Keratinocyte (primary cell): ENCODE results near the gene TPRN. TPM values are rescaled to one million over a fixed set of nuclear protein-coding genes. Genes with fewer than 3 reads are reported as not detected.

Experiments
- DNase-seq: peaks from one replicate; pipeline ENCODE4 v3.0.0-alpha.2; 2011; ENCODE audit warnings: low read depth, missing footprints, low spot score
- FAIRE-seq: peaks from 2 replicates; lab custom pipeline; 2011; peaks lifted over from hg19 to GRCh38; lab: Jason Lieb, UNC
- H2AFZ ChIP-seq: 2 replicates; pipeline ENCODE4 v1.6.0; 2012; ENCODE audit warnings: low read length, control low read depth, inconsistent platforms; ENCODE audit not compliant: control insufficient read depth
- H3K27ac ChIP-seq: 2 replicates; pipeline ENCODE4 v1.5.1; 2011; ENCODE audit warnings: low read length; ENCODE audit not compliant: control insufficient read depth, insufficient read depth
- H3K27me3 ChIP-seq: 3 replicates; pipeline ENCODE4 v1.6.0; 2011; ENCODE audit warnings: low read length; ENCODE audit not compliant: control insufficient read depth, insufficient read depth; ENCODE audit errors: extremely low read depth
- H3K36me3 ChIP-seq, 2 experiments: 2 replicates in 1 of 2; 3 replicates in 1 of 2; pipeline ENCODE4 v1.5.1; 2011; ENCODE audit warnings: low read length in 2 of 2, mild to moderate bottlenecking in 1 of 2; ENCODE audit not compliant: control insufficient read depth in 2 of 2, insufficient read depth in 2 of 2; ENCODE audit errors: extremely low read depth in 1 of 2
- H3K4me1 ChIP-seq: 3 replicates; pipeline ENCODE4 v1.5.1; 2011; ENCODE audit warnings: low read length; ENCODE audit not compliant: control insufficient read depth, insufficient read depth; ENCODE audit errors: extremely low read depth
- H3K4me2 ChIP-seq: 3 replicates; pipeline ENCODE4 v1.6.0; 2011; ENCODE audit warnings: low read depth, low read length; ENCODE audit not compliant: control insufficient read depth, insufficient read depth; ENCODE audit errors: extremely low read depth
- H3K4me3 ChIP-seq, 3 experiments: fragments of 200-600 bp in 1 of 3; sonication (generic) in 1 of 3; 2 replicates in 2 of 3; 3 replicates in 1 of 3; pipeline ENCODE4 v1.5.1; 2011 to 2016; ENCODE audit warnings: low read length in 3 of 3, mild to moderate bottlenecking in 3 of 3, control low read depth in 2 of 3, inconsistent platforms in 1 of 3, low read depth in 1 of 3, mixed read lengths in 1 of 3, mixed run types in 1 of 3, moderate library complexity in 1 of 3; ENCODE audit not compliant: control insufficient read depth in 2 of 3, insufficient read depth in 2 of 3; ENCODE audit errors: extremely low read depth in 1 of 3
- H3K79me2 ChIP-seq: 2 replicates; pipeline ENCODE4 v1.6.0; 2012; ENCODE audit warnings: low read length; ENCODE audit not compliant: control insufficient read depth, insufficient read depth
- H3K9ac ChIP-seq: 3 replicates; pipeline ENCODE4 v1.6.0; 2011; ENCODE audit warnings: low read length; ENCODE audit not compliant: control insufficient read depth, insufficient read depth; ENCODE audit errors: extremely low read depth
- H3K9me1 ChIP-seq: 3 replicates; pipeline ENCODE4 v1.6.0; 2011; ENCODE audit warnings: low read length; ENCODE audit not compliant: control insufficient read depth, insufficient read depth; ENCODE audit errors: extremely low read depth
- H3K9me3 ChIP-seq: 2 replicates; pipeline ENCODE4 v1.5.1; 2012; ENCODE audit warnings: low read depth, low read length; ENCODE audit not compliant: control insufficient read depth
- H4K20me1 ChIP-seq: 3 replicates; pipeline ENCODE4 v1.6.0; 2011; ENCODE audit warnings: low read length; ENCODE audit not compliant: control insufficient read depth, insufficient read depth; ENCODE audit errors: extremely low read depth
- EZH2 ChIP-seq: IDR thresholded peaks from one replicate; pipeline ENCODE4 v1.6.1; 2012; ENCODE audit warnings: inconsistent platforms, mild to moderate bottlenecking, low read length, moderate library complexity
- dilution Hi-C: fragments of 300-500 bp; cut with MboI; formaldehyde crosslinking; loops from one replicate; pipeline ENCODE4 v1.7.0; 2020; ENCODE audit warnings: low sequenced_read_pairs; ENCODE audit not compliant: extremely low pct_ligation_motif_present
- polyA plus RNA-seq, 5 experiments: library from polyadenylated mRNA; depleted of rRNA in 3 of 5; stranded (reverse) in 3 of 5; stranded (forward) in 1 of 5; unstranded in 1 of 5; fragments of >200 nt; gene quantifications; 1 replicate in 1 of 5; 2 replicates in 3 of 5; 3 replicates in 1 of 5; pipeline versions ENCODE4 v1.2.1 to v1.2.3, GENCODE V29; 2011 to 2012; ENCODE audit warnings: missing spikeins in 2 of 5, low read depth in 1 of 5, low replicate concordance in 1 of 5
- TF ChIP-seq, protein P1 (sequence below), 3 experiments: IDR thresholded peaks in 1 of 3; conservative IDR thresholded peaks in 1 of 3; optimal IDR thresholded peaks in 1 of 3; 2 replicates in 2 of 3; 3 replicates in 1 of 3; pipeline versions ENCODE3 to v1.5.1; 2011; ENCODE audit warnings: low read length in 3 of 3, mild to moderate bottlenecking in 3 of 3, moderate library complexity in 2 of 3, control low read depth in 1 of 3, inconsistent platforms in 1 of 3; ENCODE audit not compliant: insufficient read depth in 2 of 3; ENCODE audit errors: extremely low read depth in 1 of 3

Gene TPRN
- polyA plus RNA-seq, 1 donor (not counting 4 experiments of a cell fraction or from before 2014, with no cell fraction given) = 1.1 TPM

GRCh38 chr9:137224830-137225694, 24.5 kb upstream of the TPRN start, which contains the start of gene CYSRT1:
Gene CYSRT1 (plus strand): TSS chr9:137225174. CDS start chr9:137225622, 448 bp downstream.
- TF ChIP-seq, protein P1, sequence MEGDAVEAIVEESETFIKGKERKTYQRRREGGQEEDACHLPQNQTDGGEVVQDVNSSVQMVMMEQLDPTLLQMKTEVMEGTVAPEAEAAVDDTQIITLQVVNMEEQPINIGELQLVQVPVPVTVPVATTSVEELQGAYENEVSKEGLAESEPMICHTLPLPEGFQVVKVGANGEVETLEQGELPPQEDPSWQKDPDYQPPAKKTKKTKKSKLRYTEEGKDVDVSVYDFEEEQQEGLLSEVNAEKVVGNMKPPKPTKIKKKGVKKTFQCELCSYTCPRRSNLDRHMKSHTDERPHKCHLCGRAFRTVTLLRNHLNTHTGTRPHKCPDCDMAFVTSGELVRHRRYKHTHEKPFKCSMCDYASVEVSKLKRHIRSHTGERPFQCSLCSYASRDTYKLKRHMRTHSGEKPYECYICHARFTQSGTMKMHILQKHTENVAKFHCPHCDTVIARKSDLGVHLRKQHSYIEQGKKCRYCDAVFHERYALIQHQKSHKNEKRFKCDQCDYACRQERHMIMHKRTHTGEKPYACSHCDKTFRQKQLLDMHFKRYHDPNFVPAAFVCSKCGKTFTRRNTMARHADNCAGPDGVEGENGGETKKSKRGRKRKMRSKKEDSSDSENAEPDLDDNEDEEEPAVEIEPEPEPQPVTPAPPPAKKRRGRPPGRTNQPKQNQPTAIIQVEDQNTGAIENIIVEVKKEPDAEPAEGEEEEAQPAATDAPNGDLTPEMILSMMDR (optimal IDR thresholded peaks at IDR 0.05 in 1 of 3, IDR thresholded peaks at IDR 0.05 in 1 of 3, conservative IDR thresholded peaks at IDR 0.05 in 1 of 3; ENCODE audit: extremely low read depth in 1 of 3, insufficient read depth in 2 of 3, low read length in 3 of 3) = no peak
- no peak for TF ChIP-seq EZH2
- no peaks in the 10 kb centered on the region for H3K9me1 ChIP-seq
- peak within 1 kb of the TSS; percentile 80 for H3K9ac ChIP-seq
- dilution Hi-C loops = no loop called here
- peak within 1 kb of the TSS; percentile 30 for H2AFZ ChIP-seq
- H3K4me3 ChIP-seq = peak within 1 kb of the TSS; percentile 64 to 81 (median 71)
- no peaks in the 10 kb centered on the region for H4K20me1 ChIP-seq
- H3K27ac ChIP-seq = peak within 1 kb of the TSS; percentile 75
- H3K36me3 ChIP-seq = no peaks in the 10 kb centered on the region
- peaks cover 40% of the 10 kb centered on the region for H3K4me1 ChIP-seq
- no peaks in the 10 kb centered on the region for H3K79me2 ChIP-seq
- FAIRE-seq = no peak
- no peak for DNase-seq
- peak within 1 kb of the TSS; percentile 91 for H3K4me2 ChIP-seq
- no peaks in the 10 kb centered on the region for H3K9me3 ChIP-seq
- peaks cover 3% of the 10 kb centered on the region for H3K27me3 ChIP-seq

DNA sequence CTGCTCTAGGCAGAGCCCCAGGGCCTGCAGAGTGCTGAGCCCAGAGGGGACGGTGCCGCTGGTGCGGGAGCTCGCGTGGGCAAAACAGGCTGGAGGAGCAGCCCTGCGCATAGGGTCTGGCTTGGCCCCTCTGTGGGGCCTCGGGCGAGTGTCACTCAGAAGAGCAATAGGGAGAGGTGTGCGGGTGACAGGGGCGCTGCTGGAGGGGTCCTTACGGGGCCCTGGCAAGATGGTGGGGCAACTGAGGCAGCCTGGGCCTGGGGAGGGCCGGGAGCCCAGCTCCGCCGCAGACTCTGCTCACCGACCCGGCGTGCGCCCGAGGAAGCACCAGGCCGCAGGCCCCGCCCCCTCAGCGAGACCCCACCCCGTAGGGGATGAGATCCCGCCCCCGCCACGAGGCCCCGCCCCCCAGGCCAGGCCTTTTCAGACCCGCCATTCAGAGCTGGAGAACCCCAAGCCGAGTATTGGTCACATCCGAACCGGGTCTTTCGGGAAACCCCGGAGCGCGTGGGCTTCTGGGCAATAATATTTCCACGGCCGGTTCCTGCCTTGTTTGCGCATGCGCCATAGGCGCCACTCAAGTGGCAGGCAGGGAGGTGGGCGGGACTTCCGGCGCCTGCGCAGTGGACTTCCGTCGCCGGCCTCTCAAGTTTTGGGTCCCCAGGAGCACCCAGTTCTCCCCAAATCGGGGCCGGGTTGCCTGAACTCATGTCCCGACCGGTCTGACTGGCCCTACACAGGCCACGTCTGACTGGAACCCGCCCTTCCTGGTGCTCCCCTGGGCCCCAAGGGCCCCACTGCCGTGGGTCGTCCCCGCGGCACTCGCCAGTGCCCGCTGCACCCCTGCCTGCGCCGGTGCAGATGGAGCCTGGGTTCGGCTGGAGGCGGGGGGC, 22.8 kb upstream of the TPRN start:
- peaks cover 44% of the 10 kb centered on the region for H3K4me1 ChIP-seq
- no peaks in the 10 kb centered on the region for H3K9me3 ChIP-seq
- peak overlapping the region; percentile 75 for H2AFZ ChIP-seq
- H4K20me1 ChIP-seq = no peaks in the 10 kb centered on the region
- TF ChIP-seq, protein P1 (optimal IDR thresholded peaks at IDR 0.05 in 1 of 3, IDR thresholded peaks at IDR 0.05 in 1 of 3, conservative IDR thresholded peaks at IDR 0.05 in 1 of 3; ENCODE audit: extremely low read depth in 1 of 3, insufficient read depth in 2 of 3, low read length in 3 of 3) = no peak
- TF ChIP-seq EZH2 = no peak
- peak overlapping the region; percentile 91 for H3K4me2 ChIP-seq
- no peaks in the 10 kb centered on the region for H3K9me1 ChIP-seq
- H3K36me3 ChIP-seq = no peaks in the 10 kb centered on the region
- dilution Hi-C loops = no loop called here
- no peaks in the 10 kb centered on the region for H3K79me2 ChIP-seq
- no peaks in the 10 kb centered on the region for H3K27me3 ChIP-seq
- H3K27ac ChIP-seq = peak overlapping the region; percentile 75
- peak overlapping the region; percentile 80 for H3K9ac ChIP-seq
- DNase-seq (peak; percentile 95), FAIRE-seq (peak; percentile 73)
- H3K4me3 ChIP-seq = peak overlapping the region; percentile 64 to 81 (median 71)
